ENCODE data around the gene EIF2AK3. TPM values are rescaled to one million over a fixed set of nuclear protein-coding genes. Genes with fewer than 3 reads are reported as not detected.

EIF2AK3 gene
- total RNA-seq, 1 experiment from 2014 or later = 11.3 TPM

GRCh38 chr2:88608184-88608583 lies 19.1 kb downstream of the EIF2AK3 start:
- ATAC-seq (no peak), DNase-seq (ENCODE audit: low read depth, low spot score) (no peak)
- Histone ChIP-seq H3K27me3 (ENCODE audit: control insufficient read depth, insufficient read depth, low read length) (no peaks in the 10 kb centered on the region), H3K9me3 (ENCODE audit: control insufficient read depth, insufficient read depth, low read depth, low read length) (no peaks in the 10 kb centered on the region), H3K4me1 (ENCODE audit: control insufficient read depth, insufficient read depth, low read length) (no peaks in the 10 kb centered on the region), H3K36me3 (ENCODE audit: control insufficient read depth, insufficient read depth, low read length) (no peaks in the 10 kb centered on the region), H3K27ac (ENCODE audit: low read length) (no peak overlapping the region), H3K4me3 (ENCODE audit: low read depth in 2 of 2, low read length in 2 of 2) (no peak overlapping the region)
- ChIA-PET CTCF (no interaction called here), POLR2A (no interaction called here)
- intact Hi-C loops (cut with micrococcal nuclease; ENCODE audit: unreplicated experiment) = no loop called here
- in situ Hi-C loops (cut with HindIII; ENCODE audit: low pct_unique_long_range_greater_than_20kb, low sequenced_read_pairs) = no loop called here
- TF ChIP-seq SIN3A (IDR thresholded peaks at IDR 0.05; ENCODE audit: borderline replicate concordance, insufficient read depth, low read depth, low read length) (no peak), POLR2AphosphoS5 (IDR thresholded peaks at IDR 0.05; ENCODE audit: low read depth, low read length) (no peak), REST (IDR thresholded peaks at IDR 0.05; ENCODE audit: insufficient read depth in 1 of 2, low read depth in 2 of 2, low read length in 1 of 2) (no peak), TCF7L2 (IDR thresholded peaks at IDR 0.05; ENCODE audit: low read depth, low read length) (no peak)
- TF ChIP-seq, protein P1, sequence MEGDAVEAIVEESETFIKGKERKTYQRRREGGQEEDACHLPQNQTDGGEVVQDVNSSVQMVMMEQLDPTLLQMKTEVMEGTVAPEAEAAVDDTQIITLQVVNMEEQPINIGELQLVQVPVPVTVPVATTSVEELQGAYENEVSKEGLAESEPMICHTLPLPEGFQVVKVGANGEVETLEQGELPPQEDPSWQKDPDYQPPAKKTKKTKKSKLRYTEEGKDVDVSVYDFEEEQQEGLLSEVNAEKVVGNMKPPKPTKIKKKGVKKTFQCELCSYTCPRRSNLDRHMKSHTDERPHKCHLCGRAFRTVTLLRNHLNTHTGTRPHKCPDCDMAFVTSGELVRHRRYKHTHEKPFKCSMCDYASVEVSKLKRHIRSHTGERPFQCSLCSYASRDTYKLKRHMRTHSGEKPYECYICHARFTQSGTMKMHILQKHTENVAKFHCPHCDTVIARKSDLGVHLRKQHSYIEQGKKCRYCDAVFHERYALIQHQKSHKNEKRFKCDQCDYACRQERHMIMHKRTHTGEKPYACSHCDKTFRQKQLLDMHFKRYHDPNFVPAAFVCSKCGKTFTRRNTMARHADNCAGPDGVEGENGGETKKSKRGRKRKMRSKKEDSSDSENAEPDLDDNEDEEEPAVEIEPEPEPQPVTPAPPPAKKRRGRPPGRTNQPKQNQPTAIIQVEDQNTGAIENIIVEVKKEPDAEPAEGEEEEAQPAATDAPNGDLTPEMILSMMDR (IDR thresholded peaks at IDR 0.05) = no peak
- no TSS peak for BruUV-seq (replicated peaks)

GRCh38 chr2:88607416-88607815 lies 19.8 kb downstream of the EIF2AK3 start:
- DNase-seq (ENCODE audit: low read depth, low spot score) (no peak), ATAC-seq (no peak)
- no peak overlapping the region for H3K4me3 ChIP-seq (ENCODE audit: low read depth in 2 of 2, low read length in 2 of 2)
- H3K27ac ChIP-seq (ENCODE audit: low read length) = no peak overlapping the region
- H3K36me3 ChIP-seq (ENCODE audit: control insufficient read depth, insufficient read depth, low read length) = no peaks in the 10 kb centered on the region
- no TSS peak for BruUV-seq (replicated peaks)
- H3K27me3 ChIP-seq (ENCODE audit: control insufficient read depth, insufficient read depth, low read length) = no peaks in the 10 kb centered on the region
- H3K4me1 ChIP-seq (ENCODE audit: control insufficient read depth, insufficient read depth, low read length) = no peaks in the 10 kb centered on the region
- no peak for TF ChIP-seq REST (IDR thresholded peaks at IDR 0.05; ENCODE audit: insufficient read depth in 1 of 2, low read depth in 2 of 2, low read length in 1 of 2)
- TF ChIP-seq POLR2AphosphoS5 (IDR thresholded peaks at IDR 0.05; ENCODE audit: low read depth, low read length) = no peak
- no peak for TF ChIP-seq SIN3A (IDR thresholded peaks at IDR 0.05; ENCODE audit: borderline replicate concordance, insufficient read depth, low read depth, low read length)
- TF ChIP-seq, protein P1 (IDR thresholded peaks at IDR 0.05) = no peak
- TF ChIP-seq TCF7L2 (IDR thresholded peaks at IDR 0.05; ENCODE audit: low read depth, low read length) = no peak
- in situ Hi-C loops (cut with HindIII; ENCODE audit: low pct_unique_long_range_greater_than_20kb, low sequenced_read_pairs) (no loop called here), intact Hi-C loops (cut with micrococcal nuclease; ENCODE audit: unreplicated experiment) (no loop called here)
- CTCF ChIA-PET = interaction anchor here (0.5 kb wide), 1 partner anchor 185 kb away, joined by 7 read pairs; no protein-coding TSS in a partner anchor
- POLR2A ChIA-PET = no interaction called here
- no peaks in the 10 kb centered on the region for H3K9me3 ChIP-seq (ENCODE audit: control insufficient read depth, insufficient read depth, low read depth, low read length)

Measured in Panc1 (cell line).